Bronchial epithelial cell (primary cell): ENCODE results near the gene SIDT1. TPM values are rescaled to one million over a fixed set of nuclear protein-coding genes. Genes with fewer than 3 reads are reported as not detected.

Source experiments
- DNase-seq: peaks from one replicate; pipeline ENCODE4 v3.0.0-alpha.2; 2010; ENCODE audit warnings: low read depth
- FAIRE-seq: peaks from 2 replicates; lab custom pipeline; 2011; peaks lifted over from hg19 to GRCh38; lab: Jason Lieb, UNC
- H3K27me3 ChIP-seq: 2 replicates; pipeline ENCODE4 v1.5.1; 2011; ENCODE audit warnings: low read length; ENCODE audit not compliant: control insufficient read depth, insufficient read depth
- H3K36me3 ChIP-seq: 2 replicates; pipeline ENCODE4 v1.5.1; 2011; ENCODE audit warnings: low read length; ENCODE audit not compliant: control insufficient read depth, insufficient read depth
- H3K4me3 ChIP-seq: 2 replicates; pipeline ENCODE4 v1.5.1; 2011; ENCODE audit warnings: mild to moderate bottlenecking, low read depth, low read length, control low read depth
- CTCF ChIP-seq: IDR thresholded peaks from 2 replicates; pipeline ENCODE4 v1.5.1; 2011; ENCODE audit warnings: mild to moderate bottlenecking, moderate library complexity, low read length, control low read depth, inconsistent platforms; ENCODE audit not compliant: insufficient read depth, severe bottlenecking
- total RNA-seq: library from RNA; depleted of rRNA; stranded (reverse); fragments of >200 nt; gene quantifications from 2 replicates; pipeline ENCODE4 v1.2.1, GENCODE V29; 2014

Gene SIDT1
- total RNA-seq, 1 donor from 2014 or later, result 0.53 TPM

DNA sequence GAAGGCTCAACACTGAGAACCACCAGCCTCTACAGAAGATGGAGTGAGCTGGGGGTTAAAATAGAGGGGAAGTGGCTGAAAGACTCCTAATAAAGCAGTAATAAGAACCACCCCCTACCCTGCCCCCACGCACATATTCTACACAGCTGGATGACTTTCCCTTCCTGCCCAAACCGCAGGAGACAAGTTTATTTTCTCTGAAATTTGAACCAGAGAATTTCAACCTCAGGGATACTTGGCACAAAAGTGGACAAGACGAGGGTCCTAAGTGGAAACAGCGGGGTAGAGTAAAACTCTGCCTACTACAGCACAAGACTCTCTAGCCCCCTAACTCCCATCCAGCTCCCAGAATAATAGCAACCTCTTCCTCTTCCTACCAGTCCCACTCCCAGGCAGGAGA is 135.7 kb downstream of the SIDT1 start:
- Histone ChIP-seq H3K36me3 (no peaks in the 10 kb centered on the region), H3K27me3 (no peaks in the 10 kb centered on the region), H3K4me3 (no peak overlapping the region)
- FAIRE-seq (no peak), DNase-seq (peak; percentile 9)
- no peak for TF ChIP-seq CTCF

GRCh38 chr3:113673593-113673992 is 141.2 kb downstream of the SIDT1 start:
- Histone ChIP-seq H3K4me3 (no peak overlapping the region), H3K36me3 (peaks cover 1% of the 10 kb centered on the region), H3K27me3 (no peaks in the 10 kb centered on the region)
- FAIRE-seq (no peak), DNase-seq (no peak)
- no peak for TF ChIP-seq CTCF

DNA sequence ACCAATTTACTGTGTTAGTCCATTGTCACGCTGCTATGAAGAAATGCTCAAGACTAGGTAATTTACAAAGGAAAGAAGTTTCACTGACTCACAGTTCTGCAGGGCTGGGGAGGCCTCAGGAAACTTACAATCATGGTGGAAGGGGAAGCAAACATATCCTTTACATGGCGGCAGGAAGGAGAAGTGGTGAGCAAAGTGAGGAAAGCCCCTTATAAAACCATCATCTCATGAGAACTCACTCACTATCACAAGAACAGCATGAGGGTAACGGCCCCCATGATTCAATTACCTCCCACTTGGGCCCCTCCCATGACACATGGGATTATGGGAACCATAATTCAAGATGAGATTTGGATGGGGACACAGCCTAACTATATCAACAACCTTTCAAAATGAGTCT is 143.9 kb downstream of the SIDT1 start:
- TF ChIP-seq CTCF, result no peak
- FAIRE-seq (no peak), DNase-seq (no peak)
- Histone ChIP-seq H3K4me3 (no peak overlapping the region), H3K27me3 (no peaks in the 10 kb centered on the region), H3K36me3 (peaks cover 1% of the 10 kb centered on the region)

DNA sequence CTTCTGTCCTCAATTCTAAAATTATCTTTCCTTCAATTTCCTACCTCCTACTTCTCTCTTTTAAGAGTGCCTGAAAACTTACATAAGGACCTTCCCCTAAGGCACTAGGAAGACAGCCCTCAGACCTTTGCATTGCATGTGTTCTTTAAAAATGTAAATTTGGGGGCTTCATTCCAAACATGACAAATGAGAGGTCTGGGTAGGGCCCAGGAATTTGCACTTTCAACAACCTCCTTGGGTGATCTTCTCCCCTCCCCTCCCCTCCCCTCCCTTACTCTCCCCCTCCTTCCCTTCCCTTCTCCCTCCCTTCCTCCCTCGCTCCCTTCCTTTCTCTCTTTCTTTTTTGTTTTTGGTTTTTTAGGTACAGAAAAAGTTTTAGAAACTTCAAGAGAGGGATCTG is 145.4 kb downstream of the SIDT1 start:
- no peak for TF ChIP-seq CTCF
- no peaks in the 10 kb centered on the region for H3K27me3 ChIP-seq
- H3K4me3 ChIP-seq, result no peak overlapping the region
- DNase-seq (no peak), FAIRE-seq (no peak)
- H3K36me3 ChIP-seq, result peaks cover 1% of the 10 kb centered on the region

DNA sequence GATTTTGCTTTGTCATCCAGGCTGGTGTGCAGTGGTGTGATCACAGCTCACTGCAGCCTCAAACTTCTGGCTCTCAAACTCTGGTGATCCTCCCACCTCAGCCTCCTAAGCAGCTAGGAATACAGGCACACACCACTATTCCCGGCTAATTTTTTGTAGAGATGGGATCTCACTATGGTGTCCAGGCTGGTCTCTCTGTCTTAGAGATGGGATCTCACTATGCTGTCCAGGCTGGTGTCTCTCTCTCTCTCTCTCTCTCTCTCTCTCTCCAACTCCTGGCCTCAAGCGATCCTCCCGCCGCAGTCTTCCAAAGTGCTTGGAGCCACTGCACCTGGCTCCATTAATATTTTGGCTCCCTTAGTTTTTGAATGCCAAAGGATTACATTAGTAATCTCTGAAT is 146.4 kb downstream of the SIDT1 start:
- FAIRE-seq (no peak), DNase-seq (no peak)
- Histone ChIP-seq H3K27me3 (no peaks in the 10 kb centered on the region), H3K4me3 (no peak overlapping the region), H3K36me3 (peaks cover 1% of the 10 kb centered on the region)
- TF ChIP-seq CTCF, result no peak

Other genes with a start within 250 kb of the SIDT1 start
- gene CFAP44, start 91.1 kb upstream of the SIDT1 start, total RNA-seq, result 1.3 and 2.6 TPM in 2 replicates
- 7.4 and 7.7 TPM in 2 replicates for gene SPICE1, start 17.4 kb upstream of the SIDT1 start, total RNA-seq
- gene USF3, start 164.1 kb downstream of the SIDT1 start, total RNA-seq, result 4.2 and 5.1 TPM in 2 replicates
- 133 and 292 TPM in 2 replicates for gene NAA50, start 213.7 kb downstream of the SIDT1 start, total RNA-seq
- 55.5 and 69.1 TPM in 2 replicates for gene ATP6V1A, start 214.5 kb downstream of the SIDT1 start, total RNA-seq